ENCODE results near the gene COL4A6. TPM values are rescaled to one million over a fixed set of nuclear protein-coding genes. Genes with fewer than 3 reads are reported as not detected.

COL4A6 gene
- total and polyA plus RNA-seq, 2 experiments from 2014 or later, result 4.0 to 12.9 TPM

DNA sequence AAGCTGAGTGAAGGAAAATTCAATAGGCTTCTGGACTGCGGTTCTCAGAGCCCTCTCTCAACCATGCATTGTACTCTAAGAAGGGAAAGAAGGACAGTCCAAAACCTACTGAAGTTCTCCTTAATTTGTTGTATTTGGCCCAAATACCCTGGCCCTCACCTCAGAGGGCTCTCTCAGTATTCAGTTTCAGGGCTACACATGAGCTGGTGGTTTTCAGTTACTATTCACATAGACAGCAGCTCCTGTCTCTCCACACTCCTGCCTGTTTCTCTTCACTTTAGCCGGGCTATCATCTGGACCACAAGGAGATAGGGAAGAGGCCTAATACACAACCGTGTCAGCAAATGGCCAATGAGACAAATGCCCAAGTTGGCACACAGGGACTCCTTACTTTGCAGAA is 280.6 kb downstream of the COL4A6 start:
- TF ChIP-seq EZH2phosphoT487 (IDR thresholded peaks at IDR 0.05; ENCODE audit: low read depth, severe bottlenecking, unreplicated experiment) (no peak), EZH2 (IDR thresholded peaks at IDR 0.05; ENCODE audit: borderline replicate concordance) (no peak)
- TF ChIP-seq, protein P1, sequence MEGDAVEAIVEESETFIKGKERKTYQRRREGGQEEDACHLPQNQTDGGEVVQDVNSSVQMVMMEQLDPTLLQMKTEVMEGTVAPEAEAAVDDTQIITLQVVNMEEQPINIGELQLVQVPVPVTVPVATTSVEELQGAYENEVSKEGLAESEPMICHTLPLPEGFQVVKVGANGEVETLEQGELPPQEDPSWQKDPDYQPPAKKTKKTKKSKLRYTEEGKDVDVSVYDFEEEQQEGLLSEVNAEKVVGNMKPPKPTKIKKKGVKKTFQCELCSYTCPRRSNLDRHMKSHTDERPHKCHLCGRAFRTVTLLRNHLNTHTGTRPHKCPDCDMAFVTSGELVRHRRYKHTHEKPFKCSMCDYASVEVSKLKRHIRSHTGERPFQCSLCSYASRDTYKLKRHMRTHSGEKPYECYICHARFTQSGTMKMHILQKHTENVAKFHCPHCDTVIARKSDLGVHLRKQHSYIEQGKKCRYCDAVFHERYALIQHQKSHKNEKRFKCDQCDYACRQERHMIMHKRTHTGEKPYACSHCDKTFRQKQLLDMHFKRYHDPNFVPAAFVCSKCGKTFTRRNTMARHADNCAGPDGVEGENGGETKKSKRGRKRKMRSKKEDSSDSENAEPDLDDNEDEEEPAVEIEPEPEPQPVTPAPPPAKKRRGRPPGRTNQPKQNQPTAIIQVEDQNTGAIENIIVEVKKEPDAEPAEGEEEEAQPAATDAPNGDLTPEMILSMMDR (IDR thresholded peaks at IDR 0.05; ENCODE audit: poor library complexity), result no peak
- no peak for DNase-seq (ENCODE audit: low spot score)
- no peaks in the 10 kb centered on the region for H3K27me3 ChIP-seq
- no peaks in the 10 kb centered on the region for H3K4me1 ChIP-seq (ENCODE audit: insufficient read depth)
- H3K9me3 ChIP-seq (ENCODE audit: low read depth), result no peaks in the 10 kb centered on the region
- H3K4me2 ChIP-seq, result no peak overlapping the region
- WGBS (ENCODE audit: low lambda C conversion rate, missing lambda C conversion rate), result 86% methylated on average over 3 of the region's 3 CpGs
- H3K4me3 ChIP-seq, result no peak overlapping the region
- no peak overlapping the region for H3K27ac ChIP-seq
- H3K9me2 ChIP-seq (replicated peaks; ENCODE audit: insufficient read depth), result no peaks in the 10 kb centered on the region
- H4K20me1 ChIP-seq (ENCODE audit: insufficient read depth, poor library complexity, severe bottlenecking), result no peaks in the 10 kb centered on the region
- no peaks in the 10 kb centered on the region for H3K36me3 ChIP-seq (replicated peaks; ENCODE audit: insufficient read depth, low read depth)
- H3K79me2 ChIP-seq, result no peaks in the 10 kb centered on the region
- no peak overlapping the region for H2AFZ ChIP-seq

DNA sequence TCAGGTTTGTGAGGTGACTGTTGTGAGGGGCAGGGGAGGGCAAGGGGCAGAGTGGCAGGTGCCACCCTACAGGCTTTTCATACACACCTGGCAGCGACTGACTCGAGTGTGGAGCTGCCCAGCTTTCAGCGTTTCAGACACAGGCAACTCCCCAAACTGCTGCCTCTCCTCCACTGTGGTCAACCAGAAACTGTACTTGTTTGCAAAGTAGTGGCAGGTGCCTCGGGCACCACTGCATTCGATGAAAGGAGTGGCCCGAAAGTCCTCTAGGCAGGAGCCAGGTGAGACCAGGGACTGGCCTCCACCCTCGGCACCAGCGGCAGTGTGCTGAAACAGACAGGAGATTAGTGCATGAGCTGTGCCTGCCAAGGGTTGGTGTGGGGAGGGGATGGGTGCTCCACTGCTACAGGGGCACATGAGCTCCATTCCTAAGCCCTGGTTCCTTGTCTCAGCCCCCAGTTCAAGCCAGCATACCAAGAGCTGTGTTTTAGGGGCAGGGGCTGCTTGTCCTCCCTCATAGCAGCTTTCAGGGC is 281.2 kb downstream of the COL4A6 start:
- H3K36me3 ChIP-seq (replicated peaks; ENCODE audit: insufficient read depth, low read depth), result no peaks in the 10 kb centered on the region
- 86% methylated on average over 8 of the region's 8 CpGs for WGBS (ENCODE audit: low lambda C conversion rate, missing lambda C conversion rate)
- no peak for DNase-seq (ENCODE audit: low spot score)
- TF ChIP-seq EZH2 (IDR thresholded peaks at IDR 0.05; ENCODE audit: borderline replicate concordance), result no peak
- no peak for TF ChIP-seq EZH2phosphoT487 (IDR thresholded peaks at IDR 0.05; ENCODE audit: low read depth, severe bottlenecking, unreplicated experiment)
- TF ChIP-seq, protein P1 (IDR thresholded peaks at IDR 0.05; ENCODE audit: poor library complexity), result no peak
- H3K4me1 ChIP-seq (ENCODE audit: insufficient read depth), result no peaks in the 10 kb centered on the region
- H3K27me3 ChIP-seq, result no peaks in the 10 kb centered on the region
- no peak overlapping the region for H3K27ac ChIP-seq
- H2AFZ ChIP-seq, result no peak overlapping the region
- no peaks in the 10 kb centered on the region for H3K9me3 ChIP-seq (ENCODE audit: low read depth)
- no peaks in the 10 kb centered on the region for H4K20me1 ChIP-seq (ENCODE audit: insufficient read depth, poor library complexity, severe bottlenecking)
- no peaks in the 10 kb centered on the region for H3K9me2 ChIP-seq (replicated peaks; ENCODE audit: insufficient read depth)
- no peaks in the 10 kb centered on the region for H3K79me2 ChIP-seq
- H3K4me2 ChIP-seq, result no peak overlapping the region
- no peak overlapping the region for H3K4me3 ChIP-seq

DNA sequence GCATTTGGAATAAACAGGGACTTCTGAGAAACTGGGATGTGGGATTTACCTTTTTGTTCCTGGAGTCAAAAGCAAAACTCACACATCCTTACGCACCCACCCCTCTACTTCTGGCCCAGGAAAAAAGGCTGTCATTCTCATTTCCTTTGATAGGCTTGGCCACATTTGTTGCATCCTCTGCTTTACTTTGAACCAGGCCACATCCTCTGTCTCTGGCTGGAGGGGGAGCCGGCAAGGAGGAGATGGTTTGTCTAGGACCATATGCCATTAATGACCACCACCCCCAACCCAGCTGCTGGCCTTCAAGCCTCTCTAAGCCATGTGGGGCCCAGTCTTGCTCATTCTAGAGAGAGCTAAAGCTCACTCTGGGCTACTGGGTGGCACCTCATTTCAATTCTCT is 282.1 kb downstream of the COL4A6 start:
- WGBS (ENCODE audit: low lambda C conversion rate, missing lambda C conversion rate), result 90% methylated on average over 2 of the region's 2 CpGs
- no peaks in the 10 kb centered on the region for H4K20me1 ChIP-seq (ENCODE audit: insufficient read depth, poor library complexity, severe bottlenecking)
- TF ChIP-seq EZH2phosphoT487 (IDR thresholded peaks at IDR 0.05; ENCODE audit: low read depth, severe bottlenecking, unreplicated experiment) (no peak), EZH2 (IDR thresholded peaks at IDR 0.05; ENCODE audit: borderline replicate concordance) (no peak)
- TF ChIP-seq, protein P1 (IDR thresholded peaks at IDR 0.05; ENCODE audit: poor library complexity), result no peak

DNA sequence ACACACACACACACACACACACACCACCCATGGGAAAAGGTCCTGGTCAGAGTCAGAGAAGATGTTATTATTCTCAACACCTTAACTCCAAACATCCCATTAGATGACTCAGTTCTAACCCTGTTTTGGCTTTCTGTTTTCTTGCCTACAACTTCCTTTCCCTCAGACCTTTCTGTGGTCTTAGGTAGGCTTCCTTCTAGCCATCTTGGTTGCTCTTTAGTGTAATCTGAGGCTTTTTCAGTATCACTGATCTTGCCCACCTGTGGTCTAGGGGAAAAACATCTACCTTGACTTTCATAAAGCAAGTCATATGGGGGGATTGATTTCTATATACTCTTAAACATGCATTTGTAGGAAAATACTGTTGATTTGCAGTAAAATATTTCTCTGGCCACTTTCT is 289.7 kb downstream of the COL4A6 start:
- no peak overlapping the region for H3K4me3 ChIP-seq
- H3K27ac ChIP-seq, result no peak overlapping the region
- H3K36me3 ChIP-seq (replicated peaks; ENCODE audit: insufficient read depth, low read depth), result no peaks in the 10 kb centered on the region

More for the DNA sequence above, 282.1 kb downstream of the COL4A6 start:
- H3K36me3 ChIP-seq (replicated peaks; ENCODE audit: insufficient read depth, low read depth), result no peaks in the 10 kb centered on the region
- H3K4me3 ChIP-seq, result no peak overlapping the region
- H3K9me2 ChIP-seq (replicated peaks; ENCODE audit: insufficient read depth), result no peaks in the 10 kb centered on the region
- H2AFZ ChIP-seq, result no peak overlapping the region
- no peaks in the 10 kb centered on the region for H3K4me1 ChIP-seq (ENCODE audit: insufficient read depth)
- no peak overlapping the region for H3K27ac ChIP-seq
- H3K9me3 ChIP-seq (ENCODE audit: low read depth), result no peaks in the 10 kb centered on the region
- DNase-seq (ENCODE audit: low spot score), result no peak
- no peaks in the 10 kb centered on the region for H3K27me3 ChIP-seq
- no peaks in the 10 kb centered on the region for H3K79me2 ChIP-seq
- H3K4me2 ChIP-seq, result no peak overlapping the region

More for the DNA sequence above, 289.7 kb downstream of the COL4A6 start:
- no peaks in the 10 kb centered on the region for H3K79me2 ChIP-seq
- no peak overlapping the region for H2AFZ ChIP-seq
- DNase-seq (ENCODE audit: low spot score), result no peak
- no peaks in the 10 kb centered on the region for H3K9me2 ChIP-seq (replicated peaks; ENCODE audit: insufficient read depth)
- H3K4me2 ChIP-seq, result no peak overlapping the region
- no peaks in the 10 kb centered on the region for H3K27me3 ChIP-seq
- H4K20me1 ChIP-seq (ENCODE audit: insufficient read depth, poor library complexity, severe bottlenecking), result no peaks in the 10 kb centered on the region
- no peaks in the 10 kb centered on the region for H3K4me1 ChIP-seq (ENCODE audit: insufficient read depth)
- TF ChIP-seq EZH2phosphoT487 (IDR thresholded peaks at IDR 0.05; ENCODE audit: low read depth, severe bottlenecking, unreplicated experiment), result no peak
- H3K9me3 ChIP-seq (ENCODE audit: low read depth), result no peaks in the 10 kb centered on the region

All from hepatocyte (in vitro differentiated cells).